HepG2 (cell line): Measurements from ENCODE around the gene TOP2B. TPM values are rescaled to one million over a fixed set of nuclear protein-coding genes. Genes with fewer than 3 reads are reported as not detected.

ENCODE experiments used
- ATAC-seq: fragments of 200-7000 bp; cut with Tn5 transposase; 3 replicates; pipeline ENCODE4 v1.9.1; 2020; ENCODE audit warnings: mild to moderate bottlenecking, moderate library complexity
- BruUV-seq: library from RNA; stranded (reverse); fragments of 400-500 nt; replicated peaks from 2 replicates; lab custom pipeline; 2021; lab: Mats Ljungman, UMichigan
- CTCF ChIA-PET: fragments of 300-600 bp; formaldehyde crosslinking; extraction: SDS; loops from one replicate; lab custom pipeline; 2021; ENCODE audit warnings: low total read pairs, inconsistent platforms, low intra/inter-chr PET ratio; lab: Yijun Ruan, JAX
- POLR2A ChIA-PET: fragments of 350-600 bp; sonication (Branson Sonifier 250); formaldehyde crosslinking; loops from one replicate; lab custom pipeline; 2020; ENCODE audit warnings: antibody characterized with exemption, inconsistent platforms; lab: Yijun Ruan, JAX
- DNase-seq: peaks from one replicate; pipeline ENCODE4 v3.0.0-alpha.2; 2015; ENCODE audit warnings: low spot score
- FAIRE-seq: peaks from 3 replicates; lab custom pipeline; 2011; peaks lifted over from hg19 to GRCh38; lab: Jason Lieb, UNC
- H2AFZ ChIP-seq: one replicate; pipeline ENCODE4 v1.6.1; 2011; ENCODE audit warnings: low read length, inconsistent platforms
- H3K27ac ChIP-seq: fragments of 300-600 bp; 3 replicates; pipeline ENCODE4 v1.8.0; 2011; ENCODE audit warnings: mixed run types, mild to moderate bottlenecking, mixed read lengths, low read length, inconsistent platforms; ENCODE audit not compliant: insufficient read depth; ENCODE audit errors: extremely low read length
- H3K27me3 ChIP-seq, 2 experiments: fragments of 200-600 bp in 1 of 2; 2 replicates in 1 of 2; 3 replicates in 1 of 2; pipeline versions ENCODE4 v1.6.0 to v1.8.0; 2011; ENCODE audit warnings: low read length in 2 of 2, mild to moderate bottlenecking in 2 of 2, moderate library complexity in 2 of 2, inconsistent platforms in 1 of 2; ENCODE audit not compliant: insufficient read depth in 2 of 2, control insufficient read depth in 1 of 2
- H3K36me3 ChIP-seq, 2 experiments: fragments of 200-600 bp in 1 of 2; replicated peaks in 1 of 2; 2 replicates in 1 of 2; 3 replicates in 1 of 2; pipeline versions ENCODE4 v1.5.1 to v1.8.0; 2011; ENCODE audit warnings: low read length in 2 of 2, inconsistent platforms in 1 of 2; ENCODE audit not compliant: insufficient read depth in 2 of 2, control insufficient read depth in 1 of 2
- H3K4me1 ChIP-seq: 2 replicates; pipeline ENCODE4 v1.5.1; 2012; ENCODE audit warnings: low read length, inconsistent platforms; ENCODE audit not compliant: insufficient read depth
- H3K4me2 ChIP-seq: 2 replicates; pipeline ENCODE4 v1.6.0; 2011; ENCODE audit warnings: low read depth, low read length, inconsistent platforms
- H3K4me3 ChIP-seq, 3 experiments: fragments of 200-600 bp in 1 of 3; sonication (generic), shearing (Covaris generic) in 1 of 3; replicated peaks in 1 of 3; 2 replicates each; pipeline ENCODE4 v1.5.1; 2011 to 2016; ENCODE audit warnings: low read length in 3 of 3, inconsistent platforms in 2 of 3, low read depth in 2 of 3, mild to moderate bottlenecking in 2 of 3, control low read depth in 1 of 3, mixed read lengths in 1 of 3; ENCODE audit not compliant: insufficient read depth in 1 of 3
- H3K79me2 ChIP-seq: one replicate; pipeline ENCODE4 v1.6.1; 2011; ENCODE audit warnings: low read length, inconsistent platforms; ENCODE audit not compliant: insufficient read depth
- H3K9ac ChIP-seq: 2 replicates; pipeline ENCODE4 v1.6.0; 2011; ENCODE audit warnings: mild to moderate bottlenecking, low read depth, low read length, inconsistent platforms; ENCODE audit not compliant: insufficient read depth
- H3K9me3 ChIP-seq: 2 replicates; pipeline ENCODE4 v1.5.1; 2012; ENCODE audit warnings: mild to moderate bottlenecking, low read length
- H4K20me1 ChIP-seq: 2 replicates; pipeline ENCODE4 v1.6.0; 2011; ENCODE audit warnings: inconsistent platforms, mild to moderate bottlenecking, low read length, moderate library complexity; ENCODE audit not compliant: insufficient read depth
- IRX3 ChIP-seq: sonication (generic); formaldehyde crosslinking; IDR thresholded peaks from 2 replicates; pipeline ENCODE4 v1.8.1; 2023; ENCODE audit warnings: mild to moderate bottlenecking, low read depth, missing genetic modification reagents, borderline replicate concordance
- TEAD3 ChIP-seq: optimal IDR thresholded peaks from 2 replicates; pipeline ENCODE3; 2016; ENCODE audit warnings: borderline replicate concordance
- THAP11 ChIP-seq: IDR thresholded peaks from 2 replicates; pipeline ENCODE4 v1.6.1; 2016; ENCODE audit warnings: missing biosample characterization, missing genetic modification reagents
- ZBED4 ChIP-seq: sonication (generic); formaldehyde crosslinking; IDR thresholded peaks from 2 replicates; pipeline ENCODE4 v1.4.0; 2020; ENCODE audit warnings: missing genetic modification reagents, borderline replicate concordance
- ZBTB1 ChIP-seq: sonication (generic); formaldehyde crosslinking; IDR thresholded peaks from 2 replicates; pipeline ENCODE4 v1.4.0; 2020; ENCODE audit warnings: missing genetic modification reagents, borderline replicate concordance
- ZBTB42 ChIP-seq: sonication (generic); formaldehyde crosslinking; IDR thresholded peaks from 2 replicates; pipeline ENCODE4 v1.5.0; 2020; ENCODE audit warnings: mild to moderate bottlenecking, missing genetic modification reagents
- ZBTB49 ChIP-seq: sonication (generic); formaldehyde crosslinking; IDR thresholded peaks from 2 replicates; pipeline ENCODE4 v1.4.0; 2020; ENCODE audit warnings: missing genetic modification reagents, borderline replicate concordance
- ZFAT ChIP-seq: sonication (generic); formaldehyde crosslinking; conservative IDR thresholded peaks from 2 replicates; pipeline ENCODE4 v1.8.1; 2023; ENCODE audit warnings: missing genetic modification reagents, inconsistent platforms
- ZNF281 ChIP-seq: sonication (generic); formaldehyde crosslinking; IDR thresholded peaks from 2 replicates; pipeline ENCODE4 v1.4.0; 2020; ENCODE audit warnings: missing genetic modification reagents, borderline replicate concordance
- ZNF329 ChIP-seq: sonication (generic); formaldehyde crosslinking; IDR thresholded peaks from 2 replicates; pipeline ENCODE4 v1.9.0; 2021; ENCODE audit warnings: low read depth, mild to moderate bottlenecking, missing genetic modification reagents
- ZNF414 ChIP-seq: sonication (generic); formaldehyde crosslinking; IDR thresholded peaks from 2 replicates; pipeline ENCODE4 v1.5.0; 2020; ENCODE audit warnings: missing genetic modification reagents
- ZNF570 ChIP-seq: sonication (generic); formaldehyde crosslinking; IDR thresholded peaks from 2 replicates; pipeline ENCODE4 v1.4.0; 2020; ENCODE audit warnings: mild to moderate bottlenecking, missing genetic modification reagents, borderline replicate concordance
- ZNF790 ChIP-seq: sonication (generic); formaldehyde crosslinking; IDR thresholded peaks from 2 replicates; pipeline ENCODE4 v1.8.0; 2022; ENCODE audit warnings: missing genetic modification reagents, mild to moderate bottlenecking, borderline replicate concordance
- WGBS: methylation state at CpG from one replicate; pipeline ENCODE4 v1.1.6; 2017; ENCODE audit warnings: low lambda C conversion rate; 5-methylcytosine and 5-hydroxymethylcytosine counted together
- in situ Hi-C: cut with HindIII; loops from 2 replicates; pipeline ENCODE4 v1.10.0; 2017; ENCODE audit warnings: low pct_unique_long_range_greater_than_20kb; ENCODE audit not compliant: extremely low pct_ligation_motif_present
- intact Hi-C: fragments of 100-400 bp; cut with micrococcal nuclease; formaldehyde crosslinking; loops from one replicate; pipeline ENCODE4 v1.10.0; 2022; ENCODE audit not compliant: unreplicated experiment
- polyA plus RNA-seq, 8 experiments: library from polyadenylated mRNA; depleted of rRNA in 3 of 8; stranded (reverse) in 7 of 8; unstranded in 1 of 8; fragments of >200 nt; fragmentation: Illumina TruSeq in 4 of 8; extraction: Trizol in 4 of 8; gene quantifications; 2 replicates each; pipeline versions ENCODE4 v1.2.1 to v1.2.3, GENCODE V29; 2011 to 2016; ENCODE audit warnings: low read depth in 4 of 8, missing spikeins in 1 of 8, mixed read lengths in 1 of 8; ENCODE audit not compliant: insufficient read depth in 1 of 8
- total RNA-seq, 5 experiments: library from RNA; depleted of rRNA; stranded (reverse); fragments of >200 nt; fragmentation: Illumina TruSeq; extraction: Trizol; gene quantifications; 2 replicates each; pipeline ENCODE4 v1.2.3, GENCODE V29; 2016; ENCODE audit warnings: low read depth in 1 of 5

The TOP2B gene
- total and polyA plus RNA-seq, 2 of the 13 experiments (the other 11 are each of a cell fraction or from before 2014, with no cell fraction given): 27.6 to 88.1 TPM

GRCh38 chr3:25689226-25689625 lies 24.5 kb upstream of the TOP2B start:
- 17% methylated on average over 3 of the region's 3 CpGs for WGBS
- POLR2A ChIA-PET: no interaction called here
- no peak overlapping the region for H3K27ac ChIP-seq

More at GRCh38 chr3:25689226-25689625, 24.5 kb upstream of the TOP2B start:
- Histone ChIP-seq H3K9me3 (no peaks in the 10 kb centered on the region), H3K4me2 (no peak overlapping the region), H3K36me3 (no peaks in the 10 kb centered on the region), H3K9ac (no peak overlapping the region), H2AFZ (no peak overlapping the region), H3K79me2 (no peaks in the 10 kb centered on the region), H4K20me1 (no peaks in the 10 kb centered on the region), H3K4me3 (no peak overlapping the region), H3K27me3 (0 out of 5 replicates have a peak, but pooled peaks cover 0 to 1% of the 10 kb centered on the region in 2 experiments), H3K4me1 (no peaks in the 10 kb centered on the region)
- in situ Hi-C loops: no loop called here
- DNase-seq (no peak), FAIRE-seq (no peak), ATAC-seq (no peak)
- intact Hi-C loops: no loop called here
- no TSS peak for BruUV-seq
- no peak for TF ChIP-seq ZBED4 (CRISPR knock-in tag)
- no peak for TF ChIP-seq THAP11 (CRISPR knock-in tag)
- TF ChIP-seq ZNF329: no peak
- TF ChIP-seq ZBTB1 (CRISPR knock-in tag): no peak
- no peak for TF ChIP-seq ZNF790 (CRISPR knock-in tag)
- TF ChIP-seq ZNF281 (CRISPR knock-in tag): no peak
- TF ChIP-seq TEAD3 (CRISPR knock-in tag): no peak
- TF ChIP-seq ZBTB42 (CRISPR knock-in tag): no peak
- no peak for TF ChIP-seq IRX3 (CRISPR knock-in tag)
- no peak for TF ChIP-seq ZBTB49
- TF ChIP-seq ZFAT (CRISPR knock-in tag): no peak
- TF ChIP-seq ZNF570 (CRISPR knock-in tag): no peak
- TF ChIP-seq ZNF414 (CRISPR knock-in tag): no peak
- CTCF ChIA-PET: no interaction called here
